ENCODE results near the gene BMP6.

BMP6 gene

DNA sequence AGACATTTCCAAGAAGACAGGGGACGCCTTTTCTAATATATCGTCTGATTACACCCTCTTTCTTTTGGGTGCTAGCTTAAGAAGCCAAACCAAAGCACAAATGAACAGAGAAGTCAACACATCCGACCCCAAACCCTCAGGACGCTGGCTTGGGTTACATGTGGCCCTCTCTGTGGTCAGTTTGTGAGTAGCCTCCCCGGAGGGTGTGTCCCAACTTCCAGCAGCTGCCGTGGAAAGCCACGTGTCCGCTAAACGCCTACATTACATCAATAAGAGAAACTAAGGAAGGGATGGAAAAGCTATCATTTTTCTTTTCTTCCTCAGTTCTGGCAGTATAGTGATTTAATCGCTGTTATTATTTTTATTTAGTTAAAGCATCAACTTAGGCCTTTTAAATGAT lies 487 bp upstream of the BMP6 start:
- DNase-seq (ENCODE audit: low read depth), result no peak
- peak overlapping the region; percentile 51 for H3K4me3 ChIP-seq (ENCODE audit: control insufficient read depth, low read depth, low read length)
- TF ChIP-seq, protein P1, sequence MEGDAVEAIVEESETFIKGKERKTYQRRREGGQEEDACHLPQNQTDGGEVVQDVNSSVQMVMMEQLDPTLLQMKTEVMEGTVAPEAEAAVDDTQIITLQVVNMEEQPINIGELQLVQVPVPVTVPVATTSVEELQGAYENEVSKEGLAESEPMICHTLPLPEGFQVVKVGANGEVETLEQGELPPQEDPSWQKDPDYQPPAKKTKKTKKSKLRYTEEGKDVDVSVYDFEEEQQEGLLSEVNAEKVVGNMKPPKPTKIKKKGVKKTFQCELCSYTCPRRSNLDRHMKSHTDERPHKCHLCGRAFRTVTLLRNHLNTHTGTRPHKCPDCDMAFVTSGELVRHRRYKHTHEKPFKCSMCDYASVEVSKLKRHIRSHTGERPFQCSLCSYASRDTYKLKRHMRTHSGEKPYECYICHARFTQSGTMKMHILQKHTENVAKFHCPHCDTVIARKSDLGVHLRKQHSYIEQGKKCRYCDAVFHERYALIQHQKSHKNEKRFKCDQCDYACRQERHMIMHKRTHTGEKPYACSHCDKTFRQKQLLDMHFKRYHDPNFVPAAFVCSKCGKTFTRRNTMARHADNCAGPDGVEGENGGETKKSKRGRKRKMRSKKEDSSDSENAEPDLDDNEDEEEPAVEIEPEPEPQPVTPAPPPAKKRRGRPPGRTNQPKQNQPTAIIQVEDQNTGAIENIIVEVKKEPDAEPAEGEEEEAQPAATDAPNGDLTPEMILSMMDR (IDR thresholded peaks at IDR 0.05; ENCODE audit: control insufficient read depth, insufficient read depth, low read depth, low read length, missing control alignments), result no peak

DNA sequence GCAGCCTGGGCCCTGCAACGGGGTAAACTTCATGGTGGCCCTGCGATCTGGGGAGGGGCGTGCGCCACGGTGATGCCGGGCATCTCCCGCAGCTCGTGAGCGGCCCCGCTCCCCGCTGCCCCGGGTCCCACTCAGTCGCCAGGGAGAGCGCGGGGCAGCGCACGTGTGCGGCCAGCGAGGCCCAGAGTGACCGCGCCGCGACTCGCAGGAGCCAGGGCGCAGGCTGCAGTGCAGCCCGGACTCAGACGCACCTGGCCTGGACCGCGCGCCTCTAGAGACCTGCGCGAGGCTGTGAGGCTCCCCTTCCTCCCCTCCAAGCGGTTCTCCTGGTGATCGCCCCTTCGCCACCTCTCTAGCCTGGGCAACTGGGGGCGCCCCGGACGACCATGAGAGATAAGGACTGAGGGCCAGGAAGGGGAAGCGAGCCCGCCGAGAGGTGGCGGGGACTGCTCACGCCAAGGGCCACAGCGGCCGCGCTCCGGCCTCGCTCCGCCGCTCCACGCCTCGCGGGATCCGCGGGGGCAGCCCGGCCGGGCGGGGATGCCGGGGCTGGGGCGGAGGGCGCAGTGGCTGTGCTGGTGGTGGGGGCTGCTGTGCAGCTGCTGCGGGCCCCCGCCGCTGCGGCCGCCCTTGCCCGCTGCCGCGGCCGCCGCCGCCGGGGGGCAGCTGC lies 652 bp downstream of the BMP6 start:
- peak overlapping the region; percentile 51 for H3K4me3 ChIP-seq (ENCODE audit: control insufficient read depth, low read depth, low read length)
- TF ChIP-seq, protein P1 (IDR thresholded peaks at IDR 0.05; ENCODE audit: control insufficient read depth, insufficient read depth, low read depth, low read length, missing control alignments), result no peak
- no peak for DNase-seq (ENCODE audit: low read depth)

DNA sequence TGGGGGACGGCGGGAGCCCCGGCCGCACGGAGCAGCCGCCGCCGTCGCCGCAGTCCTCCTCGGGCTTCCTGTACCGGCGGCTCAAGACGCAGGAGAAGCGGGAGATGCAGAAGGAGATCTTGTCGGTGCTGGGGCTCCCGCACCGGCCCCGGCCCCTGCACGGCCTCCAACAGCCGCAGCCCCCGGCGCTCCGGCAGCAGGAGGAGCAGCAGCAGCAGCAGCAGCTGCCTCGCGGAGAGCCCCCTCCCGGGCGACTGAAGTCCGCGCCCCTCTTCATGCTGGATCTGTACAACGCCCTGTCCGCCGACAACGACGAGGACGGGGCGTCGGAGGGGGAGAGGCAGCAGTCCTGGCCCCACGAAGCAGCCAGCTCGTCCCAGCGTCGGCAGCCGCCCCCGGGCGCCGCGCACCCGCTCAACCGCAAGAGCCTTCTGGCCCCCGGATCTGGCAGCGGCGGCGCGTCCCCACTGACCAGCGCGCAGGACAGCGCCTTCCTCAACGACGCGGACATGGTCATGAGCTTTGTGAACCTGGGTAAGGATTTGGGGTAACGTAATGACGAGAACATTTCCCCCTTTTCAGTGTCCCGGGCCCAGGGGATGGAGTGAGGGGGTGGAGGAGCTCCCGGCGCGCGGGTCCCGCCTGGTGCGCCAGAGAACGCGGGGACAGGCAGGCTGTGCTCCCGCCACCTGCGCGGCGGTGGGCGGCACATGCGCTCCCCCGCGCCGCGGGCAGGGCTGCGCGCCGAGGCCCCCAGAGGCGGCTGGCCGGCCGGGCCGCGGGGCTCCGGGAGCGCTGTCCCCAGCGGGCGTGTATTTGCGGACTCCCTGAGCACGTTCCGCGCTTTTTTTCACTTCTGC lies 1.4 kb downstream of the BMP6 start:
- H3K4me3 ChIP-seq (ENCODE audit: control insufficient read depth, low read depth, low read length), result peak overlapping the region; percentile 37
- no peak for DNase-seq (ENCODE audit: low read depth)
- TF ChIP-seq, protein P1 (IDR thresholded peaks at IDR 0.05; ENCODE audit: control insufficient read depth, insufficient read depth, low read depth, low read length, missing control alignments), result no peak

DNA sequence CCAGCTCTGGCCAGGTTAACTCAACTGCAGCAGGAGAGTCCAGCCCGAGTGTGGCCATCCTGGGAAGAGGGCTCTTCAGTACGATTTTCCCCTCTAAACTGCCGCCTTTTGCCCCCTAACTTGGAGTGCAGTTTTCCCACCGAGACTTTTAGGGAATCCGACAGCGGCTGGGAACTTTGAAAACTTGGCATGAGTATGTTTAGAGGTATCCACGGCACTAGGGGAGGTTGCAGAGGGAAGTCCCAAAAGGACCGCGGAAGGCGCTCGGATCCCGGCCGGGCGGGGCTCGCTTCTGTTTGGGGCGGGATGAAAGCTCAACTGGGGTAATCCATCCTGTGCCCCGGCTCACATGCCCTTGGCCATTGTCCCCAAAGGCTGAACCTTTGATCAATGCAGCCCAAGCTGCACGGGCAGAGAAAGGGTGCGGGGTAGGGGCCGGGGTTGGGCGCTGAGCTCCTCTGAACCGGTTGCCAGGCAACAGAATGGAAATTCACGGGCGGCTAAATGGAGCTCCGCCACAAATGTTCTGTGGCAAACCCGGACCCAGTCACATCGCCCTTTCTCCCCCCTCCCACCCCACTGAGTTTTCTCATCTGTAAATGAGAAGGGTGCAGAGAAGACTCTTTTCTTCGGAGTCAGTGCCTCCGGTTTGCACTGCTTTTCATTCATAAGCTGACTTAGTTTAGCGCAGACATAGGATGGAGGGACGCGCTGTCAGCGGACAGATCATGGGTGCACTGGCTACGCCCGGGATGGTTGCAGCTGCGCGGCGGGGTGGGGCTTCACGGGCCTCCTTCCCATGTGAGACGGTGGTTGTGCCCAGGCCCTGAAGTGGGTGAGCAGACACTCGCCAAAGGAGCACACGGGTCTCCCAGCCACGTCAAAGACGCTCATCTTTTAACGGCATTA lies 2.3 kb downstream of the BMP6 start:
- H3K4me3 ChIP-seq (ENCODE audit: control insufficient read depth, low read depth, low read length), result peak overlapping the region; percentile 36
- no peak for DNase-seq (ENCODE audit: low read depth)
- TF ChIP-seq, protein P1 (IDR thresholded peaks at IDR 0.05; ENCODE audit: control insufficient read depth, insufficient read depth, low read depth, low read length, missing control alignments), result no peak

DNA sequence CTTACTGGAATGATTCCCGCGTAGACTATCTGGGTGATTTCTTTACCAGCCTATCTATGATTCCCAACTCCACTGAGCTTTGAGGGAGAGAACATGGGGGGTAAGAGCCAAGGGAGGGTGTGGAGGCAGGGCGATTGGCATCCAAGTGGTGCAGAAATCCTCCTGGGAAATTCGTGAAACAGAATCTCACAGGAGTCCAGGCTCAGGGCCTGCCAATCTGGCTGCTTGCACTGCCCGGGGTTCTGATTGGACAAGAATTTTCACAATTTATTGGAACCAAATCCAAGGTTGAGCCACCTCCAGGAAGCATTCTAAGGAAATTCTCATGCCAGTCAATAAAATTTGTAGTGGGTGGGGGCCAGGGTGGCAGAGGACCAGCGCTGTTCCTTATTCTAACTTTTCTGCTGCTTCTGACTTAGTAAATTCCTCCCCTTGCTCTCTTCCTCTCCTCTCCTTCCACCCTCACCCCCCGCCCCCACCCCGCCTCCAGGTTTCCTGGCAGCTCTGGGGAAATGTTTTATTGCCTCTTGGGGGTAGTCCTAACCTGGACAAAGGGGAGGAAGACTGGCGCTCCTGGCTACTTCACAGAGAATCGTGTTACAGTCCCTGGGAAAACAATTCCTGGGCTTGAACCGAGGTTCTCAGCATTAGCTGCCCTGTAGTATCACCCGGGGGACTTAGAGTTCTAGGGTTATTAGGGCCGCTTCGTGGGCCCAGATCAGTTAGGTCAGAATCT lies 3.1 kb downstream of the BMP6 start:
- DNase-seq (ENCODE audit: low read depth), result no peak
- no peak overlapping the region for H3K4me3 ChIP-seq (ENCODE audit: control insufficient read depth, low read depth, low read length)
- TF ChIP-seq, protein P1 (IDR thresholded peaks at IDR 0.05; ENCODE audit: control insufficient read depth, insufficient read depth, low read depth, low read length, missing control alignments), result no peak

Data from AG09309 (cell line).